HepG2 (cell line): Measurements from ENCODE around the gene CMIP.

Experiments used
- BRD4 ChIP-seq: sonication (generic); formaldehyde crosslinking; IDR thresholded peaks from 2 replicates; pipeline ENCODE4 v1.4.0; 2020; ENCODE audit warnings: missing genetic modification reagents
- GABPA ChIP-seq, 2 experiments: IDR thresholded peaks; 2 replicates each; pipeline ENCODE4 v1.6.1; 2011 to 2016; ENCODE audit warnings: low read depth in 2 of 2, low read length in 1 of 2, missing biosample characterization in 1 of 2, missing genetic modification characterization in 1 of 2
- KAT2B ChIP-seq: fragments of 150-350 bp; IDR thresholded peaks from 2 replicates; pipeline ENCODE4 v1.6.1; 2014; ENCODE audit warnings: low read depth, low read length, borderline replicate concordance
- NRL ChIP-seq: sonication (generic); formaldehyde crosslinking; IDR thresholded peaks from 2 replicates; pipeline ENCODE4 v1.5.0; 2020; ENCODE audit warnings: missing genetic modification reagents, mild to moderate bottlenecking, moderate library complexity, borderline replicate concordance
- POLR2G ChIP-seq: fragments of 200-400 bp; formaldehyde crosslinking; IDR thresholded peaks from 2 replicates; pipeline ENCODE4 v1.6.1; 2018; ENCODE audit warnings: mild to moderate bottlenecking, low read depth, low read length, moderate library complexity
- SETDB1 ChIP-seq: sonication (generic); formaldehyde crosslinking; IDR thresholded peaks from 2 replicates; pipeline ENCODE4 v1.5.1; 2020; ENCODE audit warnings: missing genetic modification reagents, mild to moderate bottlenecking, borderline replicate concordance
- SUZ12 ChIP-seq: fragments of 150-350 bp; IDR thresholded peaks from 2 replicates; pipeline ENCODE4 v1.6.1; 2014; ENCODE audit warnings: low read depth, low read length
- TCF12 ChIP-seq, 2 experiments: fragments of 450-650 bp in 1 of 2; sonication (generic) in 1 of 2; formaldehyde crosslinking in 1 of 2; IDR thresholded peaks; 2 replicates each; pipeline versions ENCODE4 v1.6.1 to v1.8.0; 2017 to 2022; ENCODE audit warnings: antibody characterized with exemption in 1 of 2, mild to moderate bottlenecking in 1 of 2, missing genetic modification reagents in 1 of 2, moderate library complexity in 1 of 2
- ZNF550 ChIP-seq: sonication (generic); formaldehyde crosslinking; IDR thresholded peaks from 2 replicates; pipeline ENCODE4 v1.4.0; 2020; ENCODE audit warnings: mild to moderate bottlenecking, missing genetic modification reagents, borderline replicate concordance
- ZNF720 ChIP-seq: sonication (generic); formaldehyde crosslinking; IDR thresholded peaks from 2 replicates; pipeline ENCODE4 v1.4.0; 2020; ENCODE audit warnings: missing genetic modification reagents
- TF ChIP-seq, protein P1 (sequence below): IDR thresholded peaks from 2 replicates; pipeline ENCODE4 v1.6.1; 2012; ENCODE audit warnings: inconsistent platforms
- TF ChIP-seq, protein P2 (sequence below): sonication (generic); formaldehyde crosslinking; IDR thresholded peaks from 2 replicates; pipeline ENCODE4 v1.5.0; 2020; ENCODE audit warnings: mild to moderate bottlenecking, missing genetic modification reagents, moderate library complexity
- TF ChIP-seq, protein P3 (sequence below), 2 experiments: IDR thresholded peaks; 2 replicates each; pipeline ENCODE4 v1.6.1; 2011 to 2012; ENCODE audit warnings: low read length in 2 of 2, borderline replicate concordance in 1 of 2, low read depth in 1 of 2, mild to moderate bottlenecking in 1 of 2, moderate library complexity in 1 of 2
- TF ChIP-seq, protein P4 (sequence below): sonication (generic); formaldehyde crosslinking; conservative IDR thresholded peaks from 2 replicates; pipeline ENCODE4 v1.4.0; 2020; ENCODE audit warnings: missing genetic modification reagents

DNA sequence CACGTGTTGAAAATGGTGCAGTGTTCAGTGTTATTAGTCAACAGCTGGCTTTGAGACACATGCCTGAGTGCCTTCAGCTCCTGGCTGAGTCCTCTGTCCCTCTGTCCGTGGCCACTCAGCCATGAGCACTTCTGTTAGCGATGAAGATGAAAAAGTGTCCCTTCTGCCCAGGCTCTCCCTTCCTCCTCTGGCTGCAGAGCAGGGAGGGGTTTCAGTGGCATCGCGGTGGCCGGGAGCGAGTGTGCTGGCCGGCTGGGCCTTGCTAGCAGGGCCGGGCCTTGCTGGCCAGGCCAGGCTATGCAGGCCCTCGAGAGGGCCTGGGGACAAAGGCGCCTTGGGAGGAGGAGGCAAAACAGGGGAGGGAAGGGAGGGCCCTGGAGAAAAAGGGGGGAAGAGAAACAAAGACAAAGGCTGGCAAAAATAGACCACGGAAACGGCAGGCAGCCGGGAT lies 47.7 kb downstream of the CMIP start:
- no peak for TF ChIP-seq ZNF550 (CRISPR knock-in tag)
- TF ChIP-seq POLR2G, result no peak
- TF ChIP-seq, protein P1, sequence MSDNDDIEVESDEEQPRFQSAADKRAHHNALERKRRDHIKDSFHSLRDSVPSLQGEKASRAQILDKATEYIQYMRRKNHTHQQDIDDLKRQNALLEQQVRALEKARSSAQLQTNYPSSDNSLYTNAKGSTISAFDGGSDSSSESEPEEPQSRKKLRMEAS, result no peak
- TF ChIP-seq SETDB1 (CRISPR knock-in tag), result no peak
- no peak for TF ChIP-seq TCF12 (IDR thresholded peaks at IDR 0.05)
- no peak for TF ChIP-seq TCF12 (CRISPR knock-in tag; IDR thresholded peaks at IDR 0.05)
- TF ChIP-seq, protein P2, sequence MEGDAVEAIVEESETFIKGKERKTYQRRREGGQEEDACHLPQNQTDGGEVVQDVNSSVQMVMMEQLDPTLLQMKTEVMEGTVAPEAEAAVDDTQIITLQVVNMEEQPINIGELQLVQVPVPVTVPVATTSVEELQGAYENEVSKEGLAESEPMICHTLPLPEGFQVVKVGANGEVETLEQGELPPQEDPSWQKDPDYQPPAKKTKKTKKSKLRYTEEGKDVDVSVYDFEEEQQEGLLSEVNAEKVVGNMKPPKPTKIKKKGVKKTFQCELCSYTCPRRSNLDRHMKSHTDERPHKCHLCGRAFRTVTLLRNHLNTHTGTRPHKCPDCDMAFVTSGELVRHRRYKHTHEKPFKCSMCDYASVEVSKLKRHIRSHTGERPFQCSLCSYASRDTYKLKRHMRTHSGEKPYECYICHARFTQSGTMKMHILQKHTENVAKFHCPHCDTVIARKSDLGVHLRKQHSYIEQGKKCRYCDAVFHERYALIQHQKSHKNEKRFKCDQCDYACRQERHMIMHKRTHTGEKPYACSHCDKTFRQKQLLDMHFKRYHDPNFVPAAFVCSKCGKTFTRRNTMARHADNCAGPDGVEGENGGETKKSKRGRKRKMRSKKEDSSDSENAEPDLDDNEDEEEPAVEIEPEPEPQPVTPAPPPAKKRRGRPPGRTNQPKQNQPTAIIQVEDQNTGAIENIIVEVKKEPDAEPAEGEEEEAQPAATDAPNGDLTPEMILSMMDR (CRISPR knock-in tag), result no peak
- TF ChIP-seq, protein P3, sequence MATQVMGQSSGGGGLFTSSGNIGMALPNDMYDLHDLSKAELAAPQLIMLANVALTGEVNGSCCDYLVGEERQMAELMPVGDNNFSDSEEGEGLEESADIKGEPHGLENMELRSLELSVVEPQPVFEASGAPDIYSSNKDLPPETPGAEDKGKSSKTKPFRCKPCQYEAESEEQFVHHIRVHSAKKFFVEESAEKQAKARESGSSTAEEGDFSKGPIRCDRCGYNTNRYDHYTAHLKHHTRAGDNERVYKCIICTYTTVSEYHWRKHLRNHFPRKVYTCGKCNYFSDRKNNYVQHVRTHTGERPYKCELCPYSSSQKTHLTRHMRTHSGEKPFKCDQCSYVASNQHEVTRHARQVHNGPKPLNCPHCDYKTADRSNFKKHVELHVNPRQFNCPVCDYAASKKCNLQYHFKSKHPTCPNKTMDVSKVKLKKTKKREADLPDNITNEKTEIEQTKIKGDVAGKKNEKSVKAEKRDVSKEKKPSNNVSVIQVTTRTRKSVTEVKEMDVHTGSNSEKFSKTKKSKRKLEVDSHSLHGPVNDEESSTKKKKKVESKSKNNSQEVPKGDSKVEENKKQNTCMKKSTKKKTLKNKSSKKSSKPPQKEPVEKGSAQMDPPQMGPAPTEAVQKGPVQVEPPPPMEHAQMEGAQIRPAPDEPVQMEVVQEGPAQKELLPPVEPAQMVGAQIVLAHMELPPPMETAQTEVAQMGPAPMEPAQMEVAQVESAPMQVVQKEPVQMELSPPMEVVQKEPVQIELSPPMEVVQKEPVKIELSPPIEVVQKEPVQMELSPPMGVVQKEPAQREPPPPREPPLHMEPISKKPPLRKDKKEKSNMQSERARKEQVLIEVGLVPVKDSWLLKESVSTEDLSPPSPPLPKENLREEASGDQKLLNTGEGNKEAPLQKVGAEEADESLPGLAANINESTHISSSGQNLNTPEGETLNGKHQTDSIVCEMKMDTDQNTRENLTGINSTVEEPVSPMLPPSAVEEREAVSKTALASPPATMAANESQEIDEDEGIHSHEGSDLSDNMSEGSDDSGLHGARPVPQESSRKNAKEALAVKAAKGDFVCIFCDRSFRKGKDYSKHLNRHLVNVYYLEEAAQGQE (IDR thresholded peaks at IDR 0.05; ENCODE audit: borderline replicate concordance in 1 of 2, low read depth in 1 of 2, low read length in 2 of 2), result no peak
- TF ChIP-seq ZNF720 (CRISPR knock-in tag), result no peak
- TF ChIP-seq, protein P4, sequence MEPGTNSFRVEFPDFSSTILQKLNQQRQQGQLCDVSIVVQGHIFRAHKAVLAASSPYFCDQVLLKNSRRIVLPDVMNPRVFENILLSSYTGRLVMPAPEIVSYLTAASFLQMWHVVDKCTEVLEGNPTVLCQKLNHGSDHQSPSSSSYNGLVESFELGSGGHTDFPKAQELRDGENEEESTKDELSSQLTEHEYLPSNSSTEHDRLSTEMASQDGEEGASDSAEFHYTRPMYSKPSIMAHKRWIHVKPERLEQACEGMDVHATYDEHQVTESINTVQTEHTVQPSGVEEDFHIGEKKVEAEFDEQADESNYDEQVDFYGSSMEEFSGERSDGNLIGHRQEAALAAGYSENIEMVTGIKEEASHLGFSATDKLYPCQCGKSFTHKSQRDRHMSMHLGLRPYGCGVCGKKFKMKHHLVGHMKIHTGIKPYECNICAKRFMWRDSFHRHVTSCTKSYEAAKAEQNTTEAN (CRISPR knock-in tag), result no peak
- TF ChIP-seq GABPA (IDR thresholded peaks at IDR 0.05; ENCODE audit: low read depth, low read length), result no peak
- no peak for TF ChIP-seq GABPA (CRISPR knock-in tag; IDR thresholded peaks at IDR 0.05; ENCODE audit: low read depth)
- no peak for TF ChIP-seq NRL
- no peak for TF ChIP-seq KAT2B
- no peak for TF ChIP-seq SUZ12
- no peak for TF ChIP-seq BRD4 (CRISPR knock-in tag)
